ENCODE results near the gene MGME1. TPM values are rescaled to one million over a fixed set of nuclear protein-coding genes. Genes with fewer than 3 reads are reported as not detected.

Gene MGME1
- total and polyA plus RNA-seq, 2 of the 13 experiments (the other 11 are each of a cell fraction or from before 2014, with no cell fraction given), result 36.7 to 66.6 TPM

DNA sequence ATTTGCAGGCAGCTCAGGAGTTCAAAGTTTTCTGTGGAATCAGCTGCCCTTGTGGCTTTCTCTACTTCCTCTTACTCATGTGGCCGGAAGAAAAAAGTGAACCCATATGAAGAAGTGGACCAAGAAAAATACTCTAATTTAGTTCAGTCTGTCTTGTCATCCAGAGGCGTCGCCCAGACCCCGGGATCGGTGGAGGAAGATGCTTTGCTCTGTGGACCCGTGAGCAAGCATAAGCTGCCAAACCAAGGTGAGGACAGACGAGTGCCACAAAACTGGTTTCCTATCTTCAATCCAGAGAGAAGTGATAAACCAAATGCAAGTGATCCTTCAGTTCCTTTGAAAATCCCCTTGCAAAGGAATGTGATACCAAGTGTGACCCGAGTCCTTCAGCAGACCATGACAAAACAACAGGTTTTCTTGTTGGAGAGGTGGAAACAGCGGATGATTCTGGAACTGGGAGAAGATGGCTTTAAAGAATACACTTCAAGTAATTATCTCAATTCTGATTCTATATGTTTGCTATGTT lies 1.1 kb downstream of the MGME1 start (continued):
- TF ChIP-seq, protein P1, sequence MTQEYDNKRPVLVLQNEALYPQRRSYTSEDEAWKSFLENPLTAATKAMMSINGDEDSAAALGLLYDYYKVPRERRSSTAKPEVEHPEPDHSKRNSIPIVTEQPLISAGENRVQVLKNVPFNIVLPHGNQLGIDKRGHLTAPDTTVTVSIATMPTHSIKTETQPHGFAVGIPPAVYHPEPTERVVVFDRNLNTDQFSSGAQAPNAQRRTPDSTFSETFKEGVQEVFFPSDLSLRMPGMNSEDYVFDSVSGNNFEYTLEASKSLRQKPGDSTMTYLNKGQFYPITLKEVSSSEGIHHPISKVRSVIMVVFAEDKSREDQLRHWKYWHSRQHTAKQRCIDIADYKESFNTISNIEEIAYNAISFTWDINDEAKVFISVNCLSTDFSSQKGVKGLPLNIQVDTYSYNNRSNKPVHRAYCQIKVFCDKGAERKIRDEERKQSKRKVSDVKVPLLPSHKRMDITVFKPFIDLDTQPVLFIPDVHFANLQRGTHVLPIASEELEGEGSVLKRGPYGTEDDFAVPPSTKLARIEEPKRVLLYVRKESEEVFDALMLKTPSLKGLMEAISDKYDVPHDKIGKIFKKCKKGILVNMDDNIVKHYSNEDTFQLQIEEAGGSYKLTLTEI (CRISPR knock-in tag; conservative IDR thresholded peaks at IDR 0.05), result no peak
- TF ChIP-seq XBP1 (CRISPR knock-in tag; IDR thresholded peaks at IDR 0.05) (no peak), REPIN1 (CRISPR knock-in tag; IDR thresholded peaks at IDR 0.05; ENCODE audit: borderline replicate concordance, low read depth) (no peak), MXI1 (IDR thresholded peaks at IDR 0.05; ENCODE audit: borderline replicate concordance, low read depth, low read length) (peak; percentile 50; the same call in 1 of the 3 replicates), NR2F1 (CRISPR knock-in tag; IDR thresholded peaks at IDR 0.05) (no peak), ZKSCAN8 (CRISPR knock-in tag; IDR thresholded peaks at IDR 0.05; ENCODE audit: borderline replicate concordance) (no peak), ZNF670 (CRISPR knock-in tag; IDR thresholded peaks at IDR 0.05; ENCODE audit: borderline replicate concordance) (0 out of 2 replicates have a peak, but pooled peaks have one; percentile 47), FIP1L1 (IDR thresholded peaks at IDR 0.05; ENCODE audit: borderline replicate concordance, insufficient read depth, low read depth, low read length) (no peak), KAT8 (CRISPR knock-in tag; IDR thresholded peaks at IDR 0.05) (peak; percentile 50), ZNF839 (CRISPR knock-in tag; IDR thresholded peaks at IDR 0.05; ENCODE audit: borderline replicate concordance) (no peak), ZFYVE20 (CRISPR knock-in tag; IDR thresholded peaks at IDR 0.05; ENCODE audit: borderline replicate concordance, low read depth) (no peak), GATA4 (IDR thresholded peaks at IDR 0.05; ENCODE audit: borderline replicate concordance, low read depth) (0 out of 2 replicates have a peak, but pooled peaks have one; percentile 35), KMT2B (CRISPR knock-in tag; IDR thresholded peaks at IDR 0.05) (no peak), STAT5B (CRISPR knock-in tag; IDR thresholded peaks at IDR 0.05) (0 out of 2 replicates have a peak, but pooled peaks have one; percentile 2), CREB1 (IDR thresholded peaks at IDR 0.05) (no peak), CREB1 (CRISPR knock-in tag; IDR thresholded peaks at IDR 0.05) (no peak), IKZF4 (CRISPR knock-in tag; IDR thresholded peaks at IDR 0.05; ENCODE audit: borderline replicate concordance, low read depth, not compliant biosample characterization) (no peak), ZFP90 (CRISPR knock-in tag; IDR thresholded peaks at IDR 0.05; ENCODE audit: borderline replicate concordance) (no peak), ZNF501 (CRISPR knock-in tag; IDR thresholded peaks at IDR 0.05) (no peak), SIX1 (CRISPR knock-in tag; IDR thresholded peaks at IDR 0.05; ENCODE audit: borderline replicate concordance) (peak; percentile 14; the same call in 1 of the 2 replicates), NR1H2 (CRISPR knock-in tag; IDR thresholded peaks at IDR 0.05; ENCODE audit: borderline replicate concordance, low read depth) (no peak), CEBPB (IDR thresholded peaks at IDR 0.05; ENCODE audit: borderline replicate concordance, low read depth, low read length) (no peak), ZNF557 (CRISPR knock-in tag; IDR thresholded peaks at IDR 0.05) (no peak)
- TF ChIP-seq, protein P2, sequence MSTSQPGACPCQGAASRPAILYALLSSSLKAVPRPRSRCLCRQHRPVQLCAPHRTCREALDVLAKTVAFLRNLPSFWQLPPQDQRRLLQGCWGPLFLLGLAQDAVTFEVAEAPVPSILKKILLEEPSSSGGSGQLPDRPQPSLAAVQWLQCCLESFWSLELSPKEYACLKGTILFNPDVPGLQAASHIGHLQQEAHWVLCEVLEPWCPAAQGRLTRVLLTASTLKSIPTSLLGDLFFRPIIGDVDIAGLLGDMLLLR (CRISPR knock-in tag; IDR thresholded peaks at IDR 0.05), result no peak
- TF ChIP-seq, protein P3, sequence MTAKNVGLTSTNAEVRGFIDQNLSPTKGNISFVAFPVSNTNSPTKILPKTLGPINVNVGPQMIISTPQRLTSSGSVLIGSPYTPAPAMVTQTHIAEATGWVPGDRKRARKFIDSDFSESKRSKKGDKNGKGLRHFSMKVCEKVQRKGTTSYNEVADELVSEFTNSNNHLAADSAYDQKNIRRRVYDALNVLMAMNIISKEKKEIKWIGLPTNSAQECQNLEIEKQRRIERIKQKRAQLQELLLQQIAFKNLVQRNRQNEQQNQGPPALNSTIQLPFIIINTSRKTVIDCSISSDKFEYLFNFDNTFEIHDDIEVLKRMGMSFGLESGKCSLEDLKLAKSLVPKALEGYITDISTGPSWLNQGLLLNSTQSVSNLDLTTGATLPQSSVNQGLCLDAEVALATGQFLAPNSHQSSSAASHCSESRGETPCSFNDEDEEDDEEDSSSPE (CRISPR knock-in tag; IDR thresholded peaks at IDR 0.05), result no peak; the same call in 1 of the 2 replicates
- TF ChIP-seq, protein P4, sequence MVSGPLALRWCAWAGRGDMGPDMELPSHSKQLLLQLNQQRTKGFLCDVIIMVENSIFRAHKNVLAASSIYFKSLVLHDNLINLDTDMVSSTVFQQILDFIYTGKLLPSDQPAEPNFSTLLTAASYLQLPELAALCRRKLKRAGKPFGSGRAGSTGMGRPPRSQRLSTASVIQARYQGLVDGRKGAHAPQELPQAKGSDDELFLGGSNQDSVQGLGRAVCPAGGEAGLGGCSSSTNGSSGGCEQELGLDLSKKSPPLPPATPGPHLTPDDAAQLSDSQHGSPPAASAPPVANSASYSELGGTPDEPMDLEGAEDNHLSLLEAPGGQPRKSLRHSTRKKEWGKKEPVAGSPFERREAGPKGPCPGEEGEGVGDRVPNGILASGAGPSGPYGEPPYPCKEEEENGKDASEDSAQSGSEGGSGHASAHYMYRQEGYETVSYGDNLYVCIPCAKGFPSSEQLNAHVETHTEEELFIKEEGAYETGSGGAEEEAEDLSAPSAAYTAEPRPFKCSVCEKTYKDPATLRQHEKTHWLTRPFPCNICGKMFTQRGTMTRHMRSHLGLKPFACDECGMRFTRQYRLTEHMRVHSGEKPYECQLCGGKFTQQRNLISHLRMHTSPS (CRISPR knock-in tag; IDR thresholded peaks at IDR 0.05; ENCODE audit: low read depth), result no peak

All from HepG2 (cell line).